Limb (tissue), 2 donors: ENCODE results near the gene SRGAP2B.
"Not testable (repeated sequence)": the region's sequence is repeated elsewhere in the genome, so short reads cannot be mapped to it uniquely, and the experiment has no call there.

Source experiments
- DNase-seq, 2 donors: peaks; one replicate each; pipeline ENCODE4 v3.0.0-alpha.2; 2016; ENCODE audit errors: extremely low spot score in 2 of 2

Gene SRGAP2B

GRCh38 chr1:144913977-144914734 lies 181.0 kb downstream of the SRGAP2B start:
- DNase-seq = not testable (repeated sequence)

GRCh38 chr1:144913458-144913857 lies 181.7 kb downstream of the SRGAP2B start:
- DNase-seq = not testable (repeated sequence)

GRCh38 chr1:144910729-144911128 lies 184.4 kb downstream of the SRGAP2B start:
- not testable (repeated sequence) for DNase-seq

- not testable (repeated sequence) for DNase-seq
Observed at GRCh38 chr1:144900841-144901240, 194.3 kb downstream of the SRGAP2B start.

- DNase-seq = not testable (repeated sequence)
Observed at GRCh38 chr1:144894454-144895201, 200.5 kb downstream of the SRGAP2B start.

- not testable (repeated sequence) for DNase-seq
Observed at GRCh38 chr1:144893710-144894438, 201.3 kb downstream of the SRGAP2B start.

GRCh38 chr1:144893062-144893461 lies 202.1 kb downstream of the SRGAP2B start:
- not testable (repeated sequence) for DNase-seq

GRCh38 chr1:144889450-144890115 lies 205.5 kb downstream of the SRGAP2B start:
- DNase-seq = not testable (repeated sequence)

GRCh38 chr1:144883022-144883421 lies 212.1 kb downstream of the SRGAP2B start:
- peak; percentile 0 to 68 for DNase-seq

- not testable (repeated sequence) for DNase-seq
Observed at GRCh38 chr1:144882343-144882742, 212.8 kb downstream of the SRGAP2B start.

- not testable (repeated sequence) for DNase-seq
Observed at GRCh38 chr1:144858607-144859006, 236.5 kb downstream of the SRGAP2B start.
